Measurements from ENCODE around the gene C16orf82.

The C16orf82 gene

DNA sequence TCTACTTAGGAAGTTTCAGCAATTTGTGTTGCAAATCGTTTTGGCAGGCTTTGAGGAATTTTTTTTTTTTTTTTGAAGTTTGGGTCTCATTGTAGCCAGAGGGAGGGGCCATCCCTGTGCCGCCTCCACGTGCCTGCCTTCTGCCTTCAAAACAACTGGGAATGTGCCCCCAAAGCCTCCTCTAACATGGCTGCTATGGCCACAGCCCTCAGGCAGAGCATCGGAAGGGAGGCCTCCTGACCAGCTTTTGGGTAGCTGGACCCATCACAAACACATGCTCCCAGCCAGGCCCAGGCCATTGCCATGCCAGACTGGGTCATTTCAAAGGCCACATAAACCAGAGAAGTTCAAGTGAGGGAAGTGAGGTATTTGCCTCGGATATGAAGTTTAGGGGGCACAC is 21.5 kb downstream of the C16orf82 start:
- no peak for DNase-seq (ENCODE audit: low read depth in 2 of 2)

DNA sequence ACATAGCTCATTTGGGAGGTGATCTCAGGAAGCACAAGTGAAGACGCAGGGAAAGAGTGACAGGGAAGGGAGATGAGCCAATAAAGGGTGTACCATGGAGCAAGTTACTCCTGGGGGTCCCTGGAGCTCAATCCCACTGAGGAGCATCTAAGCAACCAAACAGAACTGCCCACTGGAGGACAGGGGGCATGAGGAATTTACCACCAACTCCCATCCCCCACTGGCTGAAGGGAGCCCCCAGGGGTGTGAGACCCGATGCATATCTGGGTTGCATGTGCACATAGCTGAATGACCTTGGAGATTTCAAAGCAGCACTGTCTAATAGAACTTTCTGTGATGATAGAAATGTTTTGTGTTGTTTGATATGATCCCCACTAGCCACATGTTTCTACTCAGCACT is 29.6 kb downstream of the C16orf82 start:
- DNase-seq (ENCODE audit: low read depth in 2 of 2), result no peak

GRCh38 chr16:27097800-27098230 is 31.1 kb downstream of the C16orf82 start:
- DNase-seq (ENCODE audit: low read depth in 2 of 2), result no peak

GRCh38 chr16:27098366-27099049 is 31.8 kb downstream of the C16orf82 start:
- no peak for DNase-seq (ENCODE audit: low read depth in 2 of 2)

DNA sequence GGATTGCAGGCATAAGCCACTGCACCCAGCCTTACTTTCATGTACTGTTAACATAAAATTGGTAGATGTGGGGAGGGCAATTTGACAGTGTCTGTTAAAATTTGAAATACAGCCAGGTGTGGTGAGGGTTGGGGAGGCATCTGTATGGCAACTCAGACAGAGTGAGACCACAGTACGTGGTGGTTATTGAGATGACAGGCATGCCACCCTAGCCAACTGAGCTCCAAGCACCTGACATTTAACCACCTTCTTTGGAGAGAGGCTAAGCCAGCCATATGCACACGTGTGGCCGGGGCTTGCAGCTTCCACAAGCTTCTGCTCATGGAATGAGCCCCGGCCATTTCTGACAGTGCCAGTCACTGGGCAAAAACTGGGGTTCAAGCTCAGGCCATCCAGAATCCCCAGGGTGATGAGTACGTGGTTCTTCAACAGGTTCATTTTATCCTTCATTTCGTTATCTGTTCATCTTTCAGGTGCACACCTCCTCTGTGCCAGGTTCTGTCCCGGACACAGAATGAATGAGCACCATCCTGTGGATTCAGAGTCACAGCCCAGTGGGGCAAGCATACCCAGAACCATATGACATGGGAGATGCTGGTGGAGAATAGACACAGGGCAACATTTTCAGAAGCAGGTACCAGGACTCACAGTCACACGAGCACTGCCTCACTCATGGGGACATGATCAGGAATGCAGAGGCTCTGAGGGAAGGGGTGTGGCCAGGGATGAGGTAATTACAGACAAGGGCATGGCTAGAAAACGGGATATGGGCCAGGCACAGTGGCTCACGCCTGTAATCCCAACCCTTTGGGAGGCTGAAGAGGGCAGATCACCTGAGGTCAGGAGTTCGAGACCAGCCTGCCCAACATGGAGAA is 36.2 kb downstream of the C16orf82 start:
- DNase-seq (ENCODE audit: low read depth in 2 of 2), result no peak

GRCh38 chr16:27103954-27104353 is 37.2 kb downstream of the C16orf82 start:
- DNase-seq (ENCODE audit: low read depth in 2 of 2), result no peak

- no peak for DNase-seq (ENCODE audit: low read depth in 2 of 2)
These were observed 39.6 kb downstream of the C16orf82 start for GRCh38 chr16:27106305-27106704.

- DNase-seq (ENCODE audit: low read depth in 2 of 2), result no peak
These were observed 40.5 kb downstream of the C16orf82 start for GRCh38 chr16:27107185-27107592.

- no peak for DNase-seq (ENCODE audit: low read depth in 2 of 2)
These were observed 41.5 kb downstream of the C16orf82 start for GRCh38 chr16:27108051-27108770.

- no peak for DNase-seq (ENCODE audit: low read depth in 2 of 2)
These were observed 42.3 kb downstream of the C16orf82 start for GRCh38 chr16:27108826-27109665.

DNA sequence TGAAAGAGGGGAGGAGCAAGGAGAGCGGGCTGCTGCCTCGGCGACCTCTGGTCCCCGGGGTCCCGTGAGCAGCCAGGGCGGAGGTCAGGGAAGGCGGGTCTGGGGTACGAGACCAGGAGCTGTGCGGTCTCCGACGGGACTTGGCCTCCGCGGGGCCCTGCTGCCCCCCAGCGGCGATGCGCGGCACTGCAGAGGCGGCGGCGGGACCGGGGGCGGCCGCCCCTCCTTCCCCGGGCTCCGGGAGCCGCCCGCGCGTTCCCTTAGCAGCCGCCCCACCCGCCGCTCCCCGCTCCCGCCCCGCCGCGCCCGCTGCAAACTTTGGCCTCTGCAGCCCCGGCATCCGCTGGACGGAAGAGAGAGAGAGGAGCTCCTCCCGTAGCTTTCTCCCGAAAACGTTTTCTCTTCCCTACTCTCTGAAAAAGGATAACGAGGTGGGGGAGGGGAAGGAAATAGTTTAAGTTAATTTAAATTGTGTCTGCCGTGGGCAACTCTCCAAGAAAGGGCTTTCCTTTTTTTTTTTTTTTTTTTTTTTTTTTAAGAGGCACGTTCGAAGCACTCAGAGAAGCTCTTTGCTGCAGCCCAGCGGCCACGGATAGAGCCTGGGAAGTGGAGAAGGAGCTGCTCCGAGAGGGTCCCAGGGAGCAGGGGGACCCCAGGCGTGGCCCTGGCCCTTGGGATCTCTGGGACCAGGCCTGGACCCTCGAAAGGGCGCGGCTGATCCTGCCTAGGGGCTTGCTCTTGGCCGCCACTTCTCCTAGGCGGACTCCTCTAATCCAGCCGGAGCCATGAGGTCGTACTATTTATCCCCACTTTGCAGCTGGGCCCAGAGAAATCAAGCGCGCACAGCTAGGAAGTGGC is 43.2 kb downstream of the C16orf82 start:
- DNase-seq (ENCODE audit: low read depth in 2 of 2), result peak; percentile 63 to 76

DNA sequence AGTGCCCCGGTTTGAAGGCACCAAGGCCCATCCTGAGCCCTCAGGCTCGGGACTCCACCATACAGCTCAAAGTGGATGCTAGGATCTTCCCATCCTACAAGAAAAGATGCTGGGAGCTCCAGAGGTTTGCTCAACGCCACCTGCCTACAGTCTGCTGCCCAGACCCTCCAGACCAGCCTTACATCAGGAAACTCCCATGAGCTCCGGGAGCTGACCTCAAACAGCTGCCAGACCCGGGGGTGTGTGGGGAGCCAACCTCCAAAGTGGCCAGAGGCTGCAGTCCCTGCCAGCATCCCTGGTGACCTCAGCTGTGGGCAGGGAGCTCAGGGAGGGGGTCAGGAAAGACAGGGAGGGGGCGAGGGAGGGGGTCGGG is 43.8 kb downstream of the C16orf82 start:
- no peak for DNase-seq (ENCODE audit: low read depth in 2 of 2)

DNA sequence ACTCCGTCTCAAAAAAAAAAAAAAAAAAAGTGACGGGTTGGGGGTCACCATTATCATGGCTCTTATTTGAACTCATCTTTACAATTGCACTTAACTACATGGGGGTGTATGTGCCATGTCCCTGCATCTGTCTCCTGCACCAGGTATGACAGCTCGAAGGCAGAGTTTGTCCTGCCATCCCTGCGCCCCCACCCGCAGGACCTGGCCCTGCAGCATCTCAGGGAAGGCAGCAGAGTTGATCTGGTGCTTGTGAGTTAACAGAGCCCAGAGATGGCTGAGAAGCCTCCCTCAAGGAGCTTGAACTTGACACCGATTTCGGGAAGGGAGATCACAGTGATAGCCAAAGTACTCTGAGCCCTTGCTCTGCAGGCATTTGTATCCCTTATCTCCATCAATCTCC is 44.8 kb downstream of the C16orf82 start:
- no peak for DNase-seq (ENCODE audit: low read depth in 2 of 2)

DNA sequence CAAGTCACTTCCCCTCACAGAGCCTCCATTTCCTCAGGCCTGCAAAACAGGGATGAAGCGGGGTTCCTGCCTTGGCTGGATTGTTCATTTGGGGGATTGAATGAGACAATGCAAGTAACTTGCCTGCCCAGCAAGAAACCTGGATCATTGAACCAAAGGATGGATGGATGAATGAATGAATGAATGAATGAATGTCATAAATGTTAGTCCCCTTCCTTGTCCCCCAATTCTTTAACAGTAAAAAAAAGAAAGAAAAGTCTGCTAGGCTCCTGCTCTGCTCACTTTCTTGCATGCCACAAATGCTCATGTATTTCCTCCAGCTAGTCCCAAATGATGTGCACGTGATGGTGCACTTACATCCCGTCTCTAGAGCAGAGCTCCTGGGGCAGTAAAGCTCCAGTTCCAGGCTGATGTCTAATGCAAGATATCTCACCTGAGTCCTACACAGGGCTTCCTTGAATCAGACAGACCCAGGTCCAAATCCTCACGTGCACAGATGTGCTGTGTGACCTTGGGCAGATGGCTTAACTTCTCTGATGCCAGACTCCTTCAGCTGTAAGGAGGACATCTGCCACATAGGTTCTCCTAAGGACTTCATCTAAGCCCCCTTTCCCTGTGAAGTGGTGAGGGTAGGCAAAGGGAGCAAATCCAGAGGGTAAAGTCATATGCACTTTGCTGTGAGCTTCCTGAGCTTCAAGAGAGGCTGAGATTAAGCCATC is 45.5 kb downstream of the C16orf82 start:
- no peak for DNase-seq (ENCODE audit: low read depth in 2 of 2)

GRCh38 chr16:27113341-27113841 is 46.7 kb downstream of the C16orf82 start:
- no peak for DNase-seq (ENCODE audit: low read depth in 2 of 2)

DNA sequence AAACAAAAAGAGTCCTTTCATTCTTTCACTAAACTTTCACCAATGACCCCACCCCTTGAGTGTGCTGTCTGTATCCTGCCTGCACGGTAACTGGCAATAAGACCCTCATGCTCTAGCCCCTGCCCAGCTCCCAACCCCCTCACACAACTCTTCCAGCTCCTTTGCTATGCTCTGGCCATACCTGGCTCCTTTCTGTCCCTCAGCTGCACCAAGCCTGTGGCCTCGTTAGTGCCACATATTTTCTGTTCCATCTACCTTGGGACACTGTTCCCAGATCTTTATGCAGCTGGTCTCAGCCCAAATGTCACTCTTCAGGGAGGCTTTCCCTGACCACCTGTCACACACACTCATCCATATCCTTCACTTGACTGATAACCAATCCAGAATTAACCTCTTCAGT is 47.3 kb downstream of the C16orf82 start:
- no peak for DNase-seq (ENCODE audit: low read depth in 2 of 2)

DNA sequence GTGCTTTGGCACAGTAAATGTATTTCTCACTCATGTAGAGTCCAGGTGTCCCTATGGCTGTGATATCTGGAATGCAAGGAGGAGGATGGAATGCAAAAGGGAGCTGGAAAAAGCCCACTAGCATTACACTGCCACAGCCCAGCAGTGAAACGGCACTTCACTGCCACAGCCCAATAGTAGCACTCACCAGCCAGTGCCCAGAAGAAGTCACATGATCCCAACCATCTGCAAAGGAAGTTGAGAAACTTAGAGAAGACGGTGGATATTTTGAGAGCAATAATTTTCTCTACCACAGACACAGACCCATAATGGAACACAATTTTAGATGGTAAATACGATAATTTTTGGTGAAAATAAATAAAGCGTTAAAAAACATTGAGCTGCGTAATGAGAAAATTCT is 51.8 kb downstream of the C16orf82 start:
- DNase-seq (ENCODE audit: low read depth in 2 of 2), result no peak
